CD1c-positive myeloid dendritic cell (primary cell): Measurements from ENCODE around the gene ATP11A.

Source experiments
- DNase-seq: peaks from one replicate; pipeline ENCODE4 v3.0.0-alpha.2; 2016; ENCODE audit errors: extremely low spot score

The ATP11A gene

DNA sequence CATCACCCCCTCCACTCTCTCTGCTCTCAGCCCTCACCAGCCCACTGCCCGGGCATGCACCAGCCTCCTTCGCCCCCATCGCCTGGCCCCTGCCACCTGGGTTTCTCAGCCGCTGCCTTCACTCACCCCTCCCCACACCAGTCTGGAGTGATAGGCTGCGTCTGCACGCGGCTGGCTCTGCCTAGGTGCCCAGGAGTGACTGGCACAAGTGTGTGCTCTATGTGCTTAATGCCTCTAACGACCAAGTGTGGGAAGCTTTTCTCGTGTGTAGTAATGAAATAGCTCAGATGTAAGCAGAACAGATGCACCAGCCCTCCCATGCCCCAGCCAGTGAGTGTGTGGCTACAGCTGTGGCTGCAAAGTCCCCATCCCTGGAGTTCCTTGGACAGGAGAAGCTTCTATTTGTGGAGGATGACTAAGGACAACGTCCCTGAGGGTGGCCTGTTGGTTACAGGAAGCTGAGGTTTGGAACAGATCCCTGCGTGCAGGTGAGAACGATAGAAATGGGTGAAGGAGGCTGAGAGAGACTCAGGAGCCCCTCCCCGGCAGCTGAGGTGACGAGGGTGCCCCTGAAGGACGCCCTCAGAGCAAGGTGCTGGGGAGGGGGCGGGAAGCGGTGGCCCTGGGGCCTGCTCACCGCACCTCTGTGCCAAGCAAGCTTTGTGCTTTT, 35.6 kb downstream of the ATP11A start:
- no peak for DNase-seq

DNA sequence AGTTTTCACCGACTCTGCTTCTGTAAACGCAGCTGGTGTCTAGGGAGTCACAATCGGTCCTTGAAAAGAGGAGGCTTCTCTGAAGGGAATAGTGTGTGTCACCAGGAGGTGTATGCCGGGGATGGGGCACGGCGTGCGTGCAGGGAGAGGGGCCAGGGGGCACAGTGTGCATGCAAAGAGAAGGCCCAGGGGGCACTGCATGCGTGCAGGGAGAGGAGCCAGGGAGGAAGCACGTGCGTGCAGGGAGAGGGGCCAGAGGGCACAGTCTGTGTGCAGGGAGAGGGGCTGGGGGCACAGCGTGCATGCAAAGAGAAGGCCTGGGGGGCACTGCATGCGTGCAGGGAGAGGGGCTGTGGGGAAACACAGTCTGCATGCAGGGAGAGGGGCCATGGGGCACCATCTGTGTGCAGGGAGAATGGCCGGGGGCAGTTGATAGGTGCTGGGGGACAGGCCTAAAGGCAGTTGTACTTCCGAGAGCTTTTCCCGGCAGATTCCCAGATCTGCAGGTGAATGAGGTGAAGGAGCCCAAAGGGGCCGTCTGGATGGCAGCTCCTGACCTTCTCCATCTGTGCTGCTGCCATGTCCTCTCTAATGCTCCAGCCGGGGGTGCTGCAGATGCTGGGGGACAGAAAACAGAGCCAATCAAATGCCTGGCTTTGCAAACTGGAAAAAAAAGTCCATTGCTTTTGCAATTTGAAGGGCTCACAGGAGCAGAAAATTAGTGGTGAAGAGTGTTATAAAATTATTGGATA, 36.4 kb downstream of the ATP11A start:
- DNase-seq, result no peak

DNA sequence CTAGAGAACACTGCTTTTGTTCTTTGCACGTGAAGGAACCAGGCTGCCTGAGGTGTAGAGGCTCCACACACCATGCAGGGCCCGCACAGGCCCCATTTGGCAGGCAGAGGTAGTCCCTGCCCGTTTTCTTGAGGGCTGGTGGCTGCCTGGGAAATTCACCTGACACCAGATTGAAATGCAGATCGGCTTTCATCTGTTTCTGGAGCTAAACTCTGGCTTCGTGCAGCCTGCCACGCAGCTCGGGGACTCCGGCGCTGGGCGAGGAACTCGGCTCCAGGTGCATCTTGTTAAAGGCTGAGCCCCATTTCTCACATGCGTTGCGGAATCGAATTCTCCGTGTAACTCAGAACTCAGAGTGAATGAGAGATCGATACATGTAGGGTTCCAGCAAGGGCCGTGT, 37.7 kb downstream of the ATP11A start:
- no peak for DNase-seq

DNA sequence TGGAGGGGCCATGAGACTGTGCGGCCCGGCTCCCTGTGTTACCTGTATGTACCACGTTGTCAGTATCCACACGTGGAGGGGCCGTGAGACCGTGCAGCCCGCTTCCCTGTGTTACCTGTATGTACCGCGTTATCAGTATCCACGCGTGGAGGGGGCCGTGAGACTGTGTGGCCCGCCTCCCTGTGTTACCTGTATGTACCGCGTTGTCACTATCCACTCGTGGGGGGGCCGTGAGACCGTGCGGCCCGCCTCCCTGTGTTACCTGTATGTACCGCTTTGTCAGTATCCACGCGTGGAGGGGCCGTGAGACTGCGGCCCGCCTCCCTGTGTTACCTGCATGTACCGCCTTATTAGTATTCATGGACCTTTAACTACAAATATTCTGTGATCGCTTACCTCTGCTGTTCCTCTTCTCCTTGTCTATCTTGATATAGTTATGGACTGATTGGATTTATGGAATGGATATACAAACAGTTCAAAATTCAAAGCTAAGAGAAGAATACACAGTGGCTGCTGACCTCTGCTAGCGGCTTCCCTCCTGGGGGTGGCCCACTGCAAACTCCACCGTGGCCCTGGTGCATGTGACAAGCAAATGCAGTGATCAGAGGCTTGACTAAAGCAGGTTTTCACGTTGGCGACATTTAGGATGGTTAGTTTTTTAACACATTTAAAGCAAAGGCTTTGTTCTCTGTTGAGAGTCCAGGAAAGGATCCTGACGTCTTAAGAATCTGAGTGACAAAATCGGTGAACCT, 38.7 kb downstream of the ATP11A start:
- no peak for DNase-seq

DNA sequence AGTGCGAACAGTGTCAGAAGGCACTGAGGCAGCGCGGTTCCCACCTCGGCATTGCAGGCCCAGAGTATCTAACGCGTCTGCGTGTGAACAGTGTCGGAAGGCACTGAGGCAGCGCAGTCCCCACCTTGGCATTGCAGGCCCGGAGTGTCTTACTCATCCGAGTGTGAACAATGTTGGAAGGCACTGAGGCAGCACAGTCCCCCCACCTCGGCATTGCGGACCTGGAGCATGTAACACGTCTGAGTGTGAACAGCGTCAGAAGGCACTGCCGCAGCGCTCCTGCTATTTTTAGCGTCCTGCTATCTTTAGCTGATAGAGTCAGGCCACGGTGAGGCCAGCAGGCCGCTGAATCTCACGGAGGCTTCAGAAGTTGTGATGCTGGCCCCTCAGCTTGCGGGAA, 39.6 kb downstream of the ATP11A start:
- no peak for DNase-seq

DNA sequence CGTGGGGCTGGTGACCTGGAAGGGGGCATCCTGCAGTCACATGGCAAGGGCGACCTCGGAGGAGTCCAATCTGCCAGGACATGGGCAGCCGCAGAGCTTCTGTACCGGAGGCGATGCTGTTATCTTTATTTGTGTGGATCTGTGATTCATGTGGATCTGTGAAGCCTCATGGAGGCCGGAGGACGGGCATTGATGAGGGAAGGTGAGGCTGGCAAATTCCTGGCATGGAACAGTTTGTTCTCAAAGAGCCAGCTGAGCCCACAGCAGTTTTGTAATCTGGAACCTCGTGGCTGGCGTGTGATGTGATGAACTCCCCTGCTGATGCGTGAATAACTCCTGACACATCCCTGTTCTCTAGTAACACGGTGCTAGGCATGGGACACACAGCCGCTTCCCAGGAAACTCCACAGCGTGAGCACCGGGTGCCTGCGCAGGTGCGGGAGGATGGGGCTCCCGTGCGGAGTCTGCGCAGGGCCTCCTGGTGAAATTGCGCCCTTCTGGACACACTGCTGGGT, 40.4 kb downstream of the ATP11A start:
- no peak for DNase-seq

DNA sequence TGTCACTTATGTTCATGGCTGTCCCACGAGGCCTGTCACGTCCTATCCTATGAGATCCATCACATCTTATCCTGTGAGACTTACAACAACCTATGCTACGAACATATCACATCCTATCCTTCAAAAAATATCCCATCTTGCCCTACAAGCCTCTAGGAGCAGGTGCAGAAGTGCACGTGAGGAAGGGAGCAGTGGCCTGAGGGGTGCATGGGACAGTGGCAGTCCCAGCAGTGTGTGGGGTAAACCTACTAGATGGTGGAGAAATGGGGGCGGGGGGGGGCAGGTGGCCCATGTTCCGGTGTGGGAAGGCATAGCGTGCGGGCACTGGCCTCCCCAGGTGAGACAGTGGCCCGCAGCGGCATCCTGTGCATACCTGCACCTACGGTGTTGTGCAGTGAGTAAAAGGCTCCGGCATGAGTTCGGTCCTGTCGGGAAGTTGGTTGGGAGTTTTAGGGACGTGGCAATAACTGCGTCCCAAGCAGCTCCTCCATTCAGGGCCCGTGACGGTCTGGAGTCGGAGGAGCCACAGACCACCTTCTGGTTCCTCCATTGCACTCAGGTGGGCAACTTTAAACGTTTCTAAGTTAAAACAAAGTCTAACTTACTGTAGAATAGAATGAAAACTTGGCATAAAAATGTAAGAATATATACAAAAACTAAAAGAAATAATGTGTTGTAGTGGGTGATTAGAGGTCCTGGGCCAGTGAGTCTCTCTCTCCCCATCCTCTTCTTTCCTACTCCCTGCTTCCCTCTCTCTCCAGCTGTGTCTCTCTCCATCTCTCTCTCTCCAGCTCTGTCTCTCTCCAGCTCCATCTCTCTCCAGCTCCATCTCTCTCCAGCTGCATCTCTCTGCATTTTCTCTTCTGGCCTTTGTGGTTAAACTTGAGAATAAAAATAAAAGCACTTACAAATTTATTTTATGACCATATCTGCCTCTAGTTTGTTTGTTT, 42.1 kb downstream of the ATP11A start:
- no peak for DNase-seq

DNA sequence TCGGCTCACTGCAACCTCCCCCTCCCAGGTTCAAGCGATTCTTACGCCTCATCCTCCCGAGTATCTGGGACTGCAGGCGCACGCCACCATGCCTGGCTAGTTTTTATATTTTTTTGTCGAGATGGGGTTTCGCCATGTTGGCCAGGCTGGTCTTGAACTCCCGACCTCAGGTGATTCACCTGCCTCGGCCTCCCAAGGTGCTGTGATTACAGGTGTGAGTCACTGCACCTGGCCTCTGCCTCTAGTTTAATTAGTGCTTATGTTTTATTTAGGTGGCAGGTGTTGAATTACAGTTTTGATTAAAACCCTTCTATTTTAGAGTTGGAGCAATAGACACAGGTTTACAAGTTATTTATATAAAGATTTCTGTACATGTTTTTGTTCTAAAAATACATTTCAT, 42.8 kb downstream of the ATP11A start:
- no peak for DNase-seq

DNA sequence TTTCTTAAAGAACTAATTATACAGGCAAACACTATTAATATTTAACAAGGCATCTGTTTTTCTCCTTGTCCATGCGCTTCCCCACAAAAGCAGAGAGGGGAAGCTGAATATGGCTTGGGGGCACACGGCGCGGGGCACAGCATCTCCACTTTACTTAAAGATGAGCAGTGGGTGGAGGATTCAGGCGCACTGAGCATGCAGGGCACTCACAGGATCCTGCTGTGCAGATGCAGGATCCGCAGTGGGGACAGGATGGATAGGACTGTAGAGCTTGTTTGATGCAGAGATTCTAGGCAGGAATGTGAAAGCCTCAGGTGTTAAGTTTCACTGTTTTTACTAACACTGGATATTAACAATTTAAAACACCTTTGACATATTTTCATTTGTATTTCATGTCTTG, 43.3 kb downstream of the ATP11A start:
- no peak for DNase-seq

DNA sequence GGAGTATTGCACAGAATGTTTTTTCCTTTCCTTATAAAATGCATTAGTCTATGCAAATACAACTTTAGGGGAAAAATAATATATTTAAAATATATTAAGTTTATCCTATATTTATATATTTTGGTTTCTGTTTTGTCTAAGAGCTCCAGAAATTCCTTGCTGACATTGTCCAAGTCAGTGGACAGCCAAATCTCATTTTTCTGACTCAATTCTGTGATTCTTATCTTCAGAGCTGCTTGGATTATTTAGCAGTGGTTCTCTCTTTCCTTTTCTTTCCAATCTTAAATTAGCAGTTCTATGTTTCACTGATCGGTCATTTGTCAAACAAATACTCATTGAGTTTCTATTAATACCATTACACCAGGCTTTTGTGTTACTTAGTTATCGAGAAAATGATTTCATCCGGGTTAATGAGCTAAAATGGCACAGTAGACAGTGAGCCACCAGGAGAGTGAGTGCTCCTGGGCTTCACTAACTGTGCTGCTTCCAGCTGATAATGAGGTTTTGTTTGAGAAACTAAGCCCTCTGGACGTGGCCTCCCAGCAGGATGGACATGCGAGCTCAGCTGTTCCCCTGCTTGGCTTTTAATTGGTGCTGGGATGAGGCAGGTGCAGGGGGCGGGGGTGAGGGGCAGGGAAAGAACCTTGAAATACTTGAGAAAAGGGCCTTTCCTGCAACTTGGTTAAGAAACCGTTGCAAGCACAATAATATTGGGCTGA, 44.0 kb downstream of the ATP11A start:
- DNase-seq, result no peak

DNA sequence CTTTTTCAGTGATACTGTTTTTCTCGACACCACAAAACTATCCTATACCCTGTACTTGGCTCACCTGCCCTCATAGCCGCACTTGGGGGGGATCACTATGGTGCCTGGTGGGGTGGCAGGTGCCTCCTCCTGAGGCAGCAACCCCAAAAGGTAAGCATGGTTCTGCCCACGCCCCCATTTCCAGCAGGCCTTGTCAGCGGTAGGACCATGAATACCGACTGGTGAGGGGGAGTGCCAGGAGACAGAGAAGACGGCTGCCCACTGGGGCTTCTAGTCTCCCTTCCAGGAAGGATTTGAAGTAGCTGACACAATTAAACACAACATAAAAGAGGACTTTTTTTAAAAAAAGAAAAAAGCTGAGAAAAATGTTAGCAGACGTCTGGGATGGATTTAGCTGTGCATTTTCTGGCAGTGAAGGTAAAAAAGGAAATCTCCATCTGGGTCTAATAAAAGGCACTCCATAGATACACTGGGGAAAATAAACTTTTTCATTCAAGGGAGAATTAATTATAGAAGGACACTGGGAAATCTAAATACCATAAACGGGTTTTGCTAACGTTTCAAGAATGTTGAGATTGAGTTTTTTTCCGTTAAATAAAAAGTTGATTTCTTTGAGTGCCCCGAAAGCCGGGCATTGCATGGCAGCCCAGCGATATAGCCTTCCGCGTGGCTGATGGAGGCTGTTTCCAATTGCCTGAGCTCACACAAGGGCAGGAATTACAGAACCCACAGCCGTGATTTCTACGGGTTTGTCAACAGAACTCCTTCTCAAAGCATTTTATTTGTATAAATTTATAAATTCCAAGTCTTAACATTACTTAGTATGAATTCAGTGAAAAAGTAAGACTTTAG, 45.1 kb downstream of the ATP11A start:
- DNase-seq, result no peak

DNA sequence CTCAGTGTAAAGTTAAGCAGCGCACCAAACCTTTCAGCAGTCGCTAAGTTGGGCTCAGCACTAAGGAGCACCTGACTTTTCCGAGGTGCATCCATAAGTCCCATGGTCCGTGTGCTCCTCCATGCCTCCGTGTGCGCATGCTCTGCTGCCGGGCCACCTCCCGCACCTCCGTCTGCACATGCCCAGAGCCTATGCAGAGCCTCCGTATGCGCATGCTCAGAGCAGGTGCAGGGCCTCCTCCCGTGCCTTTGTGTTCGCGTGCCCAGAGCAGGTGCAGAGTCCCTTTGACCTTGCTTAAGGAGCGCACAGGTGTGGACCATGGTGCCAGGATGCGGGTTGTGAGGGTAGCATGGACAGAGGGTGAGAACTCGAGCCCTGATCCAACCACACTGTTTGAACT, 46.0 kb downstream of the ATP11A start:
- no peak for DNase-seq

DNA sequence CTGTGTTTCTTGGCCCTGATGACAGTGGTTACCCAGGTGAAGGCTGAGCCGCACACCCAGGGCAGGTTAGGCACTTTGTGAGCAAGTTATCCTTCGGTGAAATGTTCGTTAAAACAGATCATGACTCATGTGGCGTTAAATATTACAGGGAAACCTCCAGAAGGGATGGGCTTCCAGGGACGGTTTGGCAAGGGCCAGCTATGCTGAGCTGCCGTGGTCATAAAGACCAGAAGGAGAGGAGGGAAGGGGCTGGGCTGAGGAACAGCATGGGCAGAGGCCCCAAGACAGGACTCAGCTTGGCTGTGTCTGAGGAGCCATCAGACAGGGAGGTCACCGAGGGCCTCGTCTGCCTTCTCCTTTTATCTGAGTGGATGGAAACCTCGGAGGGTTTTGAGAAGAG, 47.5 kb downstream of the ATP11A start:
- no peak for DNase-seq

DNA sequence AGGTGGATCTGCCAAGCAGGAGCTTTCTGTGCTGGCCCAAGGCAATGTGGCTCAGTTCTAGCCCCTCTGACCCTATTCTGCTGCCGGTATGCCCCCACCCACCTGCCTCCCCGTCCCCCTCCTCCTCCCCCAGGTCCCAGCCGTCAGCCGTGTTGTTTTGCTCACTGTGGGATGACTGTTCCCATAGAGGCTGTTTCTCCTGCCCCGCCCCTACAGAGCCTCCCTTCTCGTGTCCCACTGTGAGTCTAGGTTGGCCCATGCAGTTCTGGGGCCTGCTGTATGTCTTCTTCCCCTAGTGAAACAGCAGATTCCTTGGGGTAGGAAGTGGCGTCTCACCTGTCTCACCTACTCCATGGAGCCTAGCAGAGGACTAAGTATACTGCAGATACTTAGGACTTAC, 48.8 kb downstream of the ATP11A start:
- no peak for DNase-seq

DNA sequence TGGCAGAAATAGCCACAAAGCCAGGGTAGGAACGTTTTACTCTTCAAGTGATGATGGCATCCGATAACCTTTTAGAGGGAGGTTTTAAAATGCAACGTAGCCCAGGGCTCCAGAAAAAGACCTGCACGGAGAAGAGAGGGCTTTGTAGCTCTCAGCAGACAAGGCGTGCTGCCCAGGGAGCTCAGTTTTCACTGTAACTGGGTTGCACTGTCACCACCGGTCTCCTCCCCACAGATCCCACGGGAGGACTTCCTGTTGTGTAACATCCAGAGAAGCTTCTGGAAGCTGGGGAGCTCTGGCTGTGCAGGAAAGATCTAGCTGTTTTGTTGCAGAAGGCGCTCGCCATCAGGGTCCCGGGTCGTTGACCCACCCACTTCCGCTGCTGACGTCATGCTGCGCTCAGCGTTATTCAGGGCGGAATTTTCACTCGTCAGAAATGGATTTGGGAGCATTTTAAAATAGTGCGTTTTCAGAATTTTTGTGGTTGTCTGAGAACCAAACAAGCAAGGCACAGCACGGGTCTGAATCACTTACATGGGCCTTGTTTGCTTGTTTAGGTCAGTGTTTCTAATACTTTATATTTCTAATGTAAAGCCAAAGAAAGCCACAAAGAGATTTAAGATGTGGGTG, 50.8 kb downstream of the ATP11A start:
- DNase-seq, result no peak

DNA sequence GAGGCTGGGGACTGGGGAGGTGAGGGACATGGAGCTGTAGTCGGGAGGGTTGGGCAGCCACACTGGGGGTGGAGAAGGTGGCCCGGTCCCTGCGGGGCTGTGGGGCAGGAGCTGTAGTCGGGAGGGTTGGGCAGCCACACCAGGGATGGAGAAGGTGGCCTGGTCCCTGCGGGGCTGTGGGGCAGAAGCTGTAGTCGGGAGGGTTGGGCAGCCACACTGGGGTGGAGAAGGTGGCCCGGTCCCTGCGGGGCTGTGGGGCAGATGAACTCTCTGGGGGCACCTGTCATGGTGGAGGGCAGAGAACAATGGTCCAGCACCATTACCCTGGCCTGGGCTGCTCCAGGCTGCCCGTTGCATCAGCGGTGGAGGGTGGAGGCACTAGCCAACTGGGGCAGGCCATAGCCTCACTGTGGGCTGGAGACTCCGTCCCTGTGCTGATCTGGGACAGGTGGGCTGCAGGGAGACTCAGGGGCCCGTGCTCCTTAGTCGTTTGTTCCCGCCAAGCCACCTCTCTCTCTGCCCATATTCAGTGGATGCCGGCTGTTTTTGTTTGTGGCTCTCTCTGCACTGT, 51.4 kb downstream of the ATP11A start:
- no peak for DNase-seq

DNA sequence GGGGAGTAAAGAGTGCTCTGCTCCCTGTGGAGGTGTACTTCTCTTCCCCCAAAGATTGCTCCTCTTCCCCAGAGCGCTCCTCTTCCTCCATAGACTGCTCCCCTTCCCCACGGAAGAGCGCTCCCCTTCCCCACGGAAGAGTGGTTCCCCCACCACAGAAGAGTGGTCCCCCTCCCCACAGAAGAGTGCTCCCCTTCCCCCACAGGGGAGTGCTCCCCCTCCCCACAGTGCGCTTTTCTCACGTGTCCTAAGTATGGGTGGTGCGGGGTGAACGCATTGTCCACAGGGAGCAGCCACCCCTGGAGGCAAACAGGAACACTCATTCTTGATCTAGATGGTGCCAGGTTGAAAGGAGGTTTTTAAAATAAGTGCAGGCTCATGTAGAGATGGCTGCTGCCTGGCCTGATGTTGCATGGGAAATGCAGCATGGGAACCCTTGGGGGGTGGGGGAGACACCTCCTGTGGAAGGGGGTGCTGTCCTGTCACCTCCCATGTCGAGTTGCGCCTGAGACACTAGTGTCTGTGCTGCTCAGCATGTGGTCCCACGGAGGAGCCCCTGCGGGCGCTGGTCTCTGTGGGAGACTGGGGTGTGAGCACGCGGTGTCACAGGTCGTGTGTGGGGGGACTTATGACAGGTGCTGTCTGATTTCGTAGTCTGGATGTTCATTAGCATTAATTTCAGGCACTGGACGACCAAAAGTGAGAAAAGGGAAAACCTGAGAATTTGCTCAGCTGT, 52.2 kb downstream of the ATP11A start:
- no peak for DNase-seq

DNA sequence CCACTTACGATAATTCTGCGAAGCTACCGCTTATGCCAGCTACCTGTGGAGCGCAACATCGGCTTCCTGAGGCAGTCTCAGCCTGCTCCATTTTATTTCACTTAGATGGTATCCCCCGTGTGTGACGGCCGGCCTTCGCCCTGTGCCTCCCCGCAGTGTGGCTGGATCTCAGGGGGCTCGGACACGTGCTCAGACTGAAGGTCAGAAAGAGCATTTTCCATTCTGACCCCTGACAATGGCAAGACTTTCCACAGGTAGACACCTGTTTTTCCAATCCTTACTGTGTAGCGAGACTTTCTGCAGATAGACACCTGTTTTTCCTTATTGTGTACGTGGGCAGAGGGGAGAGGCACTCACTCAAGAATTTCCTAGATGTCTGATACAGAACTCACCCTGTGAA, 52.7 kb downstream of the ATP11A start:
- DNase-seq, result no peak
